HG03457 (cell line): ENCODE measurements around the gene INSR.
"Not testable (repeated sequence)": the region's sequence is repeated elsewhere in the genome, so short reads cannot be mapped to it uniquely, and the experiment has no call there.

Experiments used
- ATAC-seq: cut with Tn5 transposase; IDR thresholded peaks from one replicate; pipeline ENCODE4 v1.9.1; 2021; ENCODE audit warnings: moderate number of reproducible peaks; ENCODE audit not compliant: unreplicated experiment

Gene INSR

GRCh38 chr19:7147119-7147675, 147.0 kb downstream of the INSR start:
- ATAC-seq: not testable (repeated sequence)

GRCh38 chr19:7146086-7146485, 148.1 kb downstream of the INSR start:
- ATAC-seq: not testable (repeated sequence)

DNA sequence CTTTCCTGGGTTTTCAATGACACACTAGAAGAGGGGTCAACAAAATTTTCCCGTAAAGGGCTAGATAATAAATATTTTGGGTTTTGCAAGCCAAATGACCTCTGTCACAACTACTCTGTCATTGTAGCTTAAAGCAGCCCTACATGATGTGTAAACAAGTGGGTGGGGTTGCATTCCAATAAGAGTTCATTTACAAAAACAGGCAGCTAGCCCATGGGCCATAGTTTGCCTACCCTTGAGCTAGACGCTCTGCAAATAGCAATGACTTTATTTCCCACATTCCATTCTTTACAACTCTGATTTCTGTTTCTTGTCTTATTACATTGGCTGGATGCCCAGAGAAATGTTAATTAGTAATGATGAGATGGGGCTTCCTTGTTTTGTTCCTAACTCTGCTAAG, 148.7 kb downstream of the INSR start:
- no peak for ATAC-seq

DNA sequence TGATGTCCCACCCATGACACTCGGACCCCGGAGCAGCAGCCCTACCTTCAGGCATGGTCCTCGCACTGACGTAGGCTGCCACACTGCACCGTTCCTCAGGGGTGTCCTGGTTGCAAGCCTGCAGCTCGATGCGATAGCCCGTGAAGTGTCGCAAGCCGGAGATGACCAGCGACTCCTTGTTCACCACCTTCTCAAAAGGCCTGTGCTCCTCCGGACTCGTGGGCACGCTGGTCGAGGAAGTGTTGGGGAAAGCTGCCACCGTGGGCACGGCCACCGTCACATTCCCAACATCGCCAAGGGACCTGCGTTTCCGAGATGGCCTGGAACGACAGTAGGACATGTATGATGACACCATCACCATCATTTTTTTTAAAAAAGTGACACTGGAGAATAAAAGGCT, 151.4 kb downstream of the INSR start:
- no peak for ATAC-seq

DNA sequence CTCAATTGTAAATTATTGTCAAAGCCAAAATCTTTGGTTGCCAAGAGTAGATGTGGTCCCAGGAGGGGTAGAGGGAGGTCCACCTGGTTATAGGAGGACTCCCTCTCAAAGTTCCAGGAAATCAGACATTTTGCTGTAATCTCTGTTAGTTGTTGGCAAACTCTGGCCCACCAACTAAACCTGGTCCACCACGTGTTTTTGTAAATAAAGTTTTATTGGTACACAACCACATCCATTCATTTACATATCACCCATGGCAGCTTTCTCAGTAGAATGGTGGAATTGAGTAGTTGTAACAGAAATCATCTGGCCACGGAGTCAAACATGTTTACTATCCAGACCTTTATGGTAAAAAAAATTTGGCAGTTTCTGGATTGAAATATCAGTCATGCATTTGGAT, 154.1 kb downstream of the INSR start:
- ATAC-seq: no peak

- ATAC-seq: no peak
Measured at GRCh38 chr19:7139095-7139494, 155.1 kb downstream of the INSR start.

DNA sequence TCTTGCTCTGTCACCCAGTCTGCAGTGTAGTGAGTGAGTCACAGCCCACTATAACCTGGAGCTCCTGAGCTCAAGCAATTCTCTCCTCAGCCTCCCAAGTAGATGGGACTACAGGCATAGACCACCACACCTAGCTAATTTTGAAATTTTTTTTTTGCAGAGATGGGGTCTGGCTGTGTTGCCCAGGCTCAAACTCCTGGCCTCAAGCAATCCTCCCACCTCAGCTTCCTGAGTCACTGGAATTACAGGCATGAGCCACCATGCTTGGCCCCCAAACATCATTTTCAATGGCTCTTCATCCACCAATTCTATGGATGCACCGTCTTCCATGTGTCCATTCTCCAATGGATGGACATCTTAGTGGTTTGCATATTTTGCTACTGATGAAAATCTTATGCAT, 155.8 kb downstream of the INSR start:
- ATAC-seq: no peak

- no peak for ATAC-seq
Measured at GRCh38 chr19:7137120-7137519, 157.1 kb downstream of the INSR start.

DNA sequence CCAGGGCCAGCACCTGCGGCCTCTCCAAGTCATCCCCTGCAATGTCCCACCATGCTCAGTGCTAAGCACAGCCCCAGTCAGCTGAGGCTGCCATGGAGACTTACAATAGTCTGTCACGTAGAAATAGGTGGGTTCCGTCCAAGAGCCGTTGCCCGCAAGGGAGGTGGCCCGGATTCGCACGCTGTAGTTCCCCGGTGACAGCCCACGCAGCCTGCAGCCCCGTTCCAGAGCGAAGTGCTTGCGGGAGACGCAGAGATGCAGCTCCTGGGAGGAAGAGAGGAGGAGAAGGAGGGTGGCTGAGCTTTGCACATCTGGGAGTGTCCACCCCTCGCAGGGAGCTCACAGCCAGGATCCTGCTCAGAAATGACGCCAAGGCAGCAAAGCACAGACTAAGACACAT, 162.2 kb downstream of the INSR start:
- ATAC-seq: no peak

DNA sequence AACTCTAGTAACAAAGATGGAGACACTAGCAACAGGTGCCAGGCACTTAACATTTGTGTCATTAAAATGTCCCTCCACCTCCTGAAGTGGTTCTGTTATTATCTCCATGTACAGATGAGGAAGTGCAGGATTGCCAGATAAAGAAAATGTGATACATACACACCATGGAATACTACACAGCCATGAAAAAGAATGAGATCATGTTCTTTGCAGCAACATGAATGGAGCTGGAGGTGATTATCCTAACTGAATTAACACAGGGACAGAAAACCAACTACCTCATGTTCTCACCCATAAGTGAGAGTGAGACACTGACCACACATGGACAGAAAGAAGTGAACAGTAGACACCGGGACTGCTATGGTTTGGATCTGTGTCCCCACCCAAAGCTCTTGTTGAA, 164.2 kb downstream of the INSR start:
- no peak for ATAC-seq

GRCh38 chr19:7126132-7126531, 168.1 kb downstream of the INSR start:
- no peak for ATAC-seq

- no peak for ATAC-seq
Measured at GRCh38 chr19:7125221-7125620, 169.0 kb downstream of the INSR start.

DNA sequence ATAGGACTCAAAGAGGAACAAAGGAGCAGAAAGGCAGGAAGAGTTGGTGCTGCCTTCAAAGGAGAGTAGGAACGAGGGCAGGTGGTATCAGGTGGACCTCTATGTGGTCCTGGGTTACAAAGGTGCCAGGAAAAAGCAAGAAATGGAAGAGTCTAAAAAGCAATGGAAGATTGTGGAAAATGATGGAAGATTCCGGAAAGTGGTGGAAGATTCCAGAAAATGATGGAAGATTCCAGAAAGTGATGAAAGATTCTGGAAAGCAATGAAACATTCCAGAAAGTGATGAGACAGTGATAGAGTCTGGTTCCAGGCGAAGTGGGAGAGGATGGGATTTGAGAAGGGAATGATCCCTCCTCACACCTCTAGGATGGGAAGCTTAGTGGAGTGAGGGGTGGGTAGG, 169.4 kb downstream of the INSR start:
- ATAC-seq: no peak

- ATAC-seq: no peak
Measured at GRCh38 chr19:7122701-7123100, 171.5 kb downstream of the INSR start.

DNA sequence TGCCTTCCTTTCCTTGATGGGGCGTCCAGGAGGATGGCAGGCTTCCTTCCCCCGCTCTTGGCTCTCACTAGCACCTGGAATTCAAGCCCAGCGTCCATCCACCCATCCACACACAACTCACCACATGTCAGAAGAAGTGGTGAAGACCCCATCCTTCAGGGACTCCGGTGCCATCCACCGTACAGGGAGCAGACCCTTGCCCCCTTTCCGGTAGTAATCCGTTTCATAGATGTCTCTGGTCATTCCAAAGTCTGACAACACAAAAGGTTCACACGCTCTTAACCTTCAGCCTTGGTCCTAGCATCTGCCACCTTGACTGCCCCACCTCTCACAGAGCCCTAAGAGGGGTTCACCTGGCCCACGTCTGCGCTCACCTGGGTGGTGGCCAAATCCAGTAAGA, 173.7 kb downstream of the INSR start:
- no peak for ATAC-seq

DNA sequence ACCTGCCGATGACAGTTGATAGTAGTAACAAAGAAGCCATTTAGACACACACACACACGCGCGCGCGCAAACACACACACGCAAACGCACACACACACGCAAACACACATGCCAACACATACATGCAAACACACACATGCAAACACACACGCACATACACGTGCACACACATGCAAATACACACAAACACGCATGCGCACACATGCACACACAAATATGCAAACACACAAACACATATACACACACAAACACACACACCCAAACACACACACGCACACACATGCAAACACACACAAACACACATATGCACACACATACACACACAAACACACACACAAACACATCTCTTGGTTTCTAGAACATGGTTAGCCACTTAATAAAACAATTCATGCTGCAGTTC, 174.6 kb downstream of the INSR start:
- no peak for ATAC-seq

- ATAC-seq: no peak
Measured at GRCh38 chr19:7117248-7117647, 177.0 kb downstream of the INSR start.

GRCh38 chr19:7115721-7116120, 178.5 kb downstream of the INSR start:
- no peak for ATAC-seq

GRCh38 chr19:7113233-7113632, 181.0 kb downstream of the INSR start:
- no peak for ATAC-seq

GRCh38 chr19:7112675-7113074, 181.5 kb downstream of the INSR start:
- no peak for ATAC-seq

DNA sequence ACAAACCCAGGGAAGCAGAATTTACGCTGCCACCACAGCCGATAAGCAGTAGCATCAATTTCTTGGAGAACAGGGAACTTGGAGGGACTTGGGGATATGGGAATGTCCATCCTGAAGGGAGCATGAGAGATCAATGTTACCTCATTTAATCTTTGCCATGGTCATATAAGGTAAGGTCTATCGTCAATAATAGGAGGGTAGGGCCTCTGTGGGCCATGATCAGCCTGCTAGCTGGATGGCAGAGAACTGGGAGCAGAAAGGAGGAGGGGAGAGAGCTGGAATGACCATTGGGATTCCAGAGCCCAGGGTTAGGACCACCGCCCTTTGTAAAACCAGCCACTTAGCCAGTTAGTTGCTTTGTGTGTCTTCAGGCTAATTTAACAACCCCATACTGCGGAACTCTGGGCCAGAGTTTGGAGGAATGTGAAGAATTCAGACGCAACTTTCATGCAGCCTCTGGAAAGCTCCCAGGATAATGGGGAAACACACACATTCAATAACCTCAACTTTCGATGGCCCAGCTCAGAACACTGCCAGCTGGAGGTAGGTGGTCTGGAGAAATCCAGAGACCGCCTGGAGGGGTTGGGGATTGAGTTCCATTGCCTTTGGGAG, 184.4 kb downstream of the INSR start:
- no peak for ATAC-seq

DNA sequence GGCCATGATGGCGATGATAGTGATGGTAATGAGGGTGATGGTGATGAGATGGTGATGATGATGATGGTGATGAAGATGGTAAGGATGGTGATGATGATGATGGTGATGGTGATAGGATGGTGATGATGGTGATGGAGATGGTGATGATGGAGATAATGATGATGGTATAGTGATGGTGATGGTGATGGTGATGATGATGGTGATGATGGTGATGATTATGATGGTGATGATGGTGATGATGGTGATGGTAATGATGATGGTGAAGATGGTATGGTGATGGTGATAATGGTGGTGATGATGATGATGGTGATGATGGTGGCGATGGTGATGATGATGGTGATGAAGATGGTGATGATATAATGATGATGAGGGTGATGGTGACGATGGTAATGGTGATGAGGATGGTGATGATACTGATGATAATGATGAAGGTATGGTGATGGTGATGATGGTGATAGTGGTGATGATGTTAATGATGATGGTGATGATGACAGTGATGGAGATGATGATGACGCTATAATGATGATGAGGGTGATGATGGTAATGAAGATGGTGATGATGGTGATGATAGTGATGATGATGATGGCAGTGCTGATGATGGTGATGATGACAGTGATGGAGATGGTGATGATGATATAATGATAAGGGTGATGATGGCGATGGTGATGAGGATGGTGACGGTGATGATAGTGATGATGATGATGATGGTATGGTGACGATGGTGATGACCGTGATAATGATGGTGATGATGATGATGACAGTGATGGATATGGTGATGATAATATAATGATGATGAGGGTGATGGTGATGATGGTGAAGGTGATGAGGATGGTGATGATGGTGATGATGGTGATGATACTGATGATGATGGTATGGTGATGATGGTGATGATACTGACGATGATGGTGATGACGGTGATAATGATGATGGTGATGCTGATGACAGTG, 187.2 kb downstream of the INSR start:
- no peak for ATAC-seq
